ENCODE data around the gene DLGAP1. TPM values are rescaled to one million over a fixed set of nuclear protein-coding genes. Genes with fewer than 3 reads are reported as not detected.

DLGAP1 gene
- total and polyA plus RNA-seq, 4 donors = 0.06 to 1.2 (median 0.17) TPM; not detected in 1

DNA sequence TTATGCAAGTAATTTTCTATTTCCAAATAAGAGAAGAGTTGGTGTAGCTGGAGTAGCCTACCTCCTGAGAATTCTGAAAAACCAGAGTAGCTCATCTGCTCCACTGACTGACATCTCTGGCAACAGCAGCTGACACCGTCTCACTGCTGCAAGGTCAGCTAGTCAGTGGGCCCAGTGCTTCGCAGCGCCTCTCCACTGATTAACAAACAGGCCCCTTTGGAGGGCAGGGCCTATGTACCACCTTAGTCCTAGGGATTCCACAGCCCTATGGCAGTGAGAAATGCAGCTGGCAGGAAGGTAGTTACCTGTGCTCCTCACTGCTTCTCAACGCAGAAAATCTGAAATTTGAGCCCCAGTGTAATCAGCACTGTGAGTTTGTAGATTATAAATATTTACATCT is 97.5 kb downstream of the DLGAP1 start (continued):
- TF ChIP-seq, protein P1, sequence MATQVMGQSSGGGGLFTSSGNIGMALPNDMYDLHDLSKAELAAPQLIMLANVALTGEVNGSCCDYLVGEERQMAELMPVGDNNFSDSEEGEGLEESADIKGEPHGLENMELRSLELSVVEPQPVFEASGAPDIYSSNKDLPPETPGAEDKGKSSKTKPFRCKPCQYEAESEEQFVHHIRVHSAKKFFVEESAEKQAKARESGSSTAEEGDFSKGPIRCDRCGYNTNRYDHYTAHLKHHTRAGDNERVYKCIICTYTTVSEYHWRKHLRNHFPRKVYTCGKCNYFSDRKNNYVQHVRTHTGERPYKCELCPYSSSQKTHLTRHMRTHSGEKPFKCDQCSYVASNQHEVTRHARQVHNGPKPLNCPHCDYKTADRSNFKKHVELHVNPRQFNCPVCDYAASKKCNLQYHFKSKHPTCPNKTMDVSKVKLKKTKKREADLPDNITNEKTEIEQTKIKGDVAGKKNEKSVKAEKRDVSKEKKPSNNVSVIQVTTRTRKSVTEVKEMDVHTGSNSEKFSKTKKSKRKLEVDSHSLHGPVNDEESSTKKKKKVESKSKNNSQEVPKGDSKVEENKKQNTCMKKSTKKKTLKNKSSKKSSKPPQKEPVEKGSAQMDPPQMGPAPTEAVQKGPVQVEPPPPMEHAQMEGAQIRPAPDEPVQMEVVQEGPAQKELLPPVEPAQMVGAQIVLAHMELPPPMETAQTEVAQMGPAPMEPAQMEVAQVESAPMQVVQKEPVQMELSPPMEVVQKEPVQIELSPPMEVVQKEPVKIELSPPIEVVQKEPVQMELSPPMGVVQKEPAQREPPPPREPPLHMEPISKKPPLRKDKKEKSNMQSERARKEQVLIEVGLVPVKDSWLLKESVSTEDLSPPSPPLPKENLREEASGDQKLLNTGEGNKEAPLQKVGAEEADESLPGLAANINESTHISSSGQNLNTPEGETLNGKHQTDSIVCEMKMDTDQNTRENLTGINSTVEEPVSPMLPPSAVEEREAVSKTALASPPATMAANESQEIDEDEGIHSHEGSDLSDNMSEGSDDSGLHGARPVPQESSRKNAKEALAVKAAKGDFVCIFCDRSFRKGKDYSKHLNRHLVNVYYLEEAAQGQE (IDR thresholded peaks at IDR 0.05) = no peak
- no peak for TF ChIP-seq RXRA (IDR thresholded peaks at IDR 0.05)
- no peak for TF ChIP-seq NR2F2 (IDR thresholded peaks at IDR 0.05)
- TF ChIP-seq EGR1 (IDR thresholded peaks at IDR 0.05; ENCODE audit: low read depth in 2 of 2) = no peak
- no peak for TF ChIP-seq FOXA1 (IDR thresholded peaks at IDR 0.05)
- no peak for TF ChIP-seq YY1 (IDR thresholded peaks at IDR 0.05)
- TF ChIP-seq, protein P2, sequence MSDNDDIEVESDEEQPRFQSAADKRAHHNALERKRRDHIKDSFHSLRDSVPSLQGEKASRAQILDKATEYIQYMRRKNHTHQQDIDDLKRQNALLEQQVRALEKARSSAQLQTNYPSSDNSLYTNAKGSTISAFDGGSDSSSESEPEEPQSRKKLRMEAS (IDR thresholded peaks at IDR 0.05) = no peak
- TF ChIP-seq HNF4G (IDR thresholded peaks at IDR 0.05) = no peak
- TF ChIP-seq, protein P3, sequence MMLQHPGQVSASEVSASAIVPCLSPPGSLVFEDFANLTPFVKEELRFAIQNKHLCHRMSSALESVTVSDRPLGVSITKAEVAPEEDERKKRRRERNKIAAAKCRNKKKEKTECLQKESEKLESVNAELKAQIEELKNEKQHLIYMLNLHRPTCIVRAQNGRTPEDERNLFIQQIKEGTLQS (IDR thresholded peaks at IDR 0.05) = no peak
- TF ChIP-seq HNF4A (conservative IDR thresholded peaks at IDR 0.05) = no peak
- no peak for TF ChIP-seq FOXA2 (IDR thresholded peaks at IDR 0.05)

DNA sequence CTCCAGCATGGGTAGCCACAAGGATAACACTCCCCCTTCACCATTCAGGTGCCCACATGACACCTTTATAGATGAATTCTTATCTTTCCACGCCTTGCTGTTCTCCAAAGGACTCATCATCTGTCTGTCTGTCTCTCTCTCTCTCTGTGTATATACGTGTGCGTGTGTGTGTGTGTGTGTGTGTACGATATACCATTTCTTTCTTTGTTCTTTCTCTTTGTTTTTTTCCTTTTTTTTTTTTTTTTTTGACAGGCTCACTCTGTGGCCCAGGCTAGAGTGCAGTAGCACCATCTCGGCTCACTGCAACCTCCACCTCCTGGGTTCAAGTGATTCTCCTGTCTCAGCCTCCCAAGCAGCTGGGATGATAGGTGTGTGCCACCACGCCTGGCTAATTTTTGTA is 98.2 kb downstream of the DLGAP1 start:
- no peak overlapping the region for H3K4me3 ChIP-seq (ENCODE audit: low read depth in 1 of 3, low read length in 3 of 3)
- 78% methylated on average over 6 of the region's 6 CpGs for WGBS
- no peak overlapping the region for H3K27ac ChIP-seq (ENCODE audit: low read depth in 1 of 2, low read length in 2 of 2)
- no peaks in the 10 kb centered on the region for H3K36me3 ChIP-seq (ENCODE audit: control insufficient read depth in 4 of 4, insufficient read depth in 3 of 4, low read depth in 1 of 4, low read length in 3 of 4)
- DNase-seq (ENCODE audit: low spot score) = no peak
- no peaks in the 10 kb centered on the region for H3K9me3 ChIP-seq (ENCODE audit: control insufficient read depth in 4 of 4, low read length in 3 of 4)
- no peak overlapping the region for H3K9ac ChIP-seq (ENCODE audit: low read depth in 1 of 2, low read length in 2 of 2)
- no peak for TF ChIP-seq JUND (IDR thresholded peaks at IDR 0.05)
- no peak for TF ChIP-seq FOXA2 (IDR thresholded peaks at IDR 0.05)
- no peak for TF ChIP-seq EGR1 (IDR thresholded peaks at IDR 0.05; ENCODE audit: low read depth in 2 of 2)
- TF ChIP-seq, protein P4, sequence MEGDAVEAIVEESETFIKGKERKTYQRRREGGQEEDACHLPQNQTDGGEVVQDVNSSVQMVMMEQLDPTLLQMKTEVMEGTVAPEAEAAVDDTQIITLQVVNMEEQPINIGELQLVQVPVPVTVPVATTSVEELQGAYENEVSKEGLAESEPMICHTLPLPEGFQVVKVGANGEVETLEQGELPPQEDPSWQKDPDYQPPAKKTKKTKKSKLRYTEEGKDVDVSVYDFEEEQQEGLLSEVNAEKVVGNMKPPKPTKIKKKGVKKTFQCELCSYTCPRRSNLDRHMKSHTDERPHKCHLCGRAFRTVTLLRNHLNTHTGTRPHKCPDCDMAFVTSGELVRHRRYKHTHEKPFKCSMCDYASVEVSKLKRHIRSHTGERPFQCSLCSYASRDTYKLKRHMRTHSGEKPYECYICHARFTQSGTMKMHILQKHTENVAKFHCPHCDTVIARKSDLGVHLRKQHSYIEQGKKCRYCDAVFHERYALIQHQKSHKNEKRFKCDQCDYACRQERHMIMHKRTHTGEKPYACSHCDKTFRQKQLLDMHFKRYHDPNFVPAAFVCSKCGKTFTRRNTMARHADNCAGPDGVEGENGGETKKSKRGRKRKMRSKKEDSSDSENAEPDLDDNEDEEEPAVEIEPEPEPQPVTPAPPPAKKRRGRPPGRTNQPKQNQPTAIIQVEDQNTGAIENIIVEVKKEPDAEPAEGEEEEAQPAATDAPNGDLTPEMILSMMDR (IDR thresholded peaks at IDR 0.05; ENCODE audit: low read depth, low read length, missing input control) = no peak
- TF ChIP-seq, protein P5, sequence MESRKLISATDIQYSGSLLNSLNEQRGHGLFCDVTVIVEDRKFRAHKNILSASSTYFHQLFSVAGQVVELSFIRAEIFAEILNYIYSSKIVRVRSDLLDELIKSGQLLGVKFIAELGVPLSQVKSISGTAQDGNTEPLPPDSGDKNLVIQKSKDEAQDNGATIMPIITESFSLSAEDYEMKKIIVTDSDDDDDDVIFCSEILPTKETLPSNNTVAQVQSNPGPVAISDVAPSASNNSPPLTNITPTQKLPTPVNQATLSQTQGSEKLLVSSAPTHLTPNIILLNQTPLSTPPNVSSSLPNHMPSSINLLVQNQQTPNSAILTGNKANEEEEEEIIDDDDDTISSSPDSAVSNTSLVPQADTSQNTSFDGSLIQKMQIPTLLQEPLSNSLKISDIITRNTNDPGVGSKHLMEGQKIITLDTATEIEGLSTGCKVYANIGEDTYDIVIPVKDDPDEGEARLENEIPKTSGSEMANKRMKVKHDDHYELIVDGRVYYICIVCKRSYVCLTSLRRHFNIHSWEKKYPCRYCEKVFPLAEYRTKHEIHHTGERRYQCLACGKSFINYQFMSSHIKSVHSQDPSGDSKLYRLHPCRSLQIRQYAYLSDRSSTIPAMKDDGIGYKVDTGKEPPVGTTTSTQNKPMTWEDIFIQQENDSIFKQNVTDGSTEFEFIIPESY (IDR thresholded peaks at IDR 0.05) = no peak
- TF ChIP-seq, protein P3 (IDR thresholded peaks at IDR 0.05) = no peak
- TF ChIP-seq YY1 (IDR thresholded peaks at IDR 0.05) = no peak
- H3K4me1 ChIP-seq (ENCODE audit: control insufficient read depth in 4 of 4, insufficient read depth in 4 of 4, low read length in 3 of 4) = no peaks in the 10 kb centered on the region
- no peaks in the 10 kb centered on the region for H3K27me3 ChIP-seq (ENCODE audit: control insufficient read depth in 4 of 4, insufficient read depth in 4 of 4, low read length in 3 of 4)

All from liver (tissue), 9 donors.